DOHH2 (cell line): ENCODE data around the gene GPX4.

Experiments used
- H3F3A ChIP-seq: fragments of 200-600 bp; sonication (generic), shearing (Covaris generic); 2 replicates; pipeline ENCODE4 v1.6.0; 2016; ENCODE audit warnings: antibody characterized with exemption, mild to moderate bottlenecking; ENCODE audit not compliant: control insufficient read depth, insufficient read depth
- H3K27ac ChIP-seq: fragments of 200-600 bp; sonication (generic); 2 replicates; pipeline ENCODE4 v1.5.1; 2014; ENCODE audit warnings: low read depth, mild to moderate bottlenecking, low read length, moderate library complexity
- H3K27me3 ChIP-seq: fragments of 200-600 bp; sonication (generic); 2 replicates; pipeline ENCODE4 v1.6.1; 2014; ENCODE audit warnings: mild to moderate bottlenecking, low read length, mixed read lengths; ENCODE audit not compliant: control insufficient read depth
- H3K36me3 ChIP-seq: fragments of 200-600 bp; sonication (generic); 2 replicates; pipeline ENCODE4 v1.6.1; 2014; ENCODE audit warnings: mild to moderate bottlenecking, low read length, moderate library complexity, mixed read lengths; ENCODE audit not compliant: control insufficient read depth
- H3K4me1 ChIP-seq: fragments of 200-600 bp; sonication (generic); 2 replicates; pipeline ENCODE4 v1.6.1; 2014; ENCODE audit warnings: mild to moderate bottlenecking, low read length, mixed read lengths; ENCODE audit not compliant: control insufficient read depth
- H3K4me2 ChIP-seq: fragments of 200-600 bp; sonication (generic); 2 replicates; pipeline ENCODE4 v1.6.0; 2014; ENCODE audit warnings: mild to moderate bottlenecking, low read length, moderate library complexity
- H3K4me3 ChIP-seq: fragments of 200-600 bp; sonication (generic); 2 replicates; pipeline ENCODE4 v1.5.1; 2014; ENCODE audit warnings: mild to moderate bottlenecking, low read length, mixed read lengths
- H3K79me2 ChIP-seq: fragments of 200-600 bp; sonication (generic); 2 replicates; pipeline ENCODE4 v1.6.1; 2014; ENCODE audit warnings: mild to moderate bottlenecking, low read length, mixed read lengths; ENCODE audit not compliant: control insufficient read depth
- H3K9me2 ChIP-seq: fragments of 200-600 bp; sonication (generic); replicated peaks from 2 replicates; pipeline ENCODE4 v1.6.1; 2014; ENCODE audit warnings: mild to moderate bottlenecking, low read length, mixed read lengths; ENCODE audit not compliant: control insufficient read depth
- H3K9me3 ChIP-seq: fragments of 200-600 bp; sonication (generic); 2 replicates; pipeline ENCODE4 v1.6.1; 2014; ENCODE audit warnings: antibody characterized with exemption, low read length, mixed read lengths; ENCODE audit not compliant: control insufficient read depth, insufficient read depth
- H4K20me1 ChIP-seq: fragments of 200-600 bp; sonication (generic); 2 replicates; pipeline ENCODE4 v1.6.0; 2014; ENCODE audit warnings: low read depth, mild to moderate bottlenecking, antibody characterized with exemption, low read length, moderate library complexity; ENCODE audit not compliant: control insufficient read depth, insufficient read depth
- EZH2phosphoT487 ChIP-seq: fragments of 200-600 bp; sonication (generic); IDR thresholded peaks from 2 replicates; pipeline ENCODE4 v1.6.1; 2017; ENCODE audit warnings: borderline replicate concordance, mild to moderate bottlenecking, antibody characterized with exemption, low read length, moderate library complexity, mixed read lengths
- TF ChIP-seq, protein P1 (sequence below): fragments of 200-600 bp; sonication (generic); IDR thresholded peaks from one replicate; pipeline ENCODE4 v1.5.1; 2014; ENCODE audit warnings: antibody characterized with exemption, mild to moderate bottlenecking, low read depth, low read length; ENCODE audit not compliant: poor library complexity, severe bottlenecking

The GPX4 gene

GRCh38 chr19:1093811-1094553 is 9.8 kb upstream of the GPX4 start:
- Histone ChIP-seq H3K79me2 (peaks cover 43% of the 10 kb centered on the region), H3K27ac (no peak overlapping the region), H3K27me3 (no peaks in the 10 kb centered on the region), H3K4me1 (peaks cover 33% of the 10 kb centered on the region), H4K20me1 (peaks cover 15% of the 10 kb centered on the region), H3K9me3 (no peaks in the 10 kb centered on the region), H3K36me3 (peaks cover 48% of the 10 kb centered on the region), H3K4me3 (peak overlapping the region; percentile 79), H3F3A (peaks cover 7% of the 10 kb centered on the region; the same call in 1 of the 2 replicates), H3K9me2 (no peaks in the 10 kb centered on the region), H3K4me2 (peak overlapping the region; percentile 72)
- TF ChIP-seq EZH2phosphoT487, result no peak
- TF ChIP-seq, protein P1, sequence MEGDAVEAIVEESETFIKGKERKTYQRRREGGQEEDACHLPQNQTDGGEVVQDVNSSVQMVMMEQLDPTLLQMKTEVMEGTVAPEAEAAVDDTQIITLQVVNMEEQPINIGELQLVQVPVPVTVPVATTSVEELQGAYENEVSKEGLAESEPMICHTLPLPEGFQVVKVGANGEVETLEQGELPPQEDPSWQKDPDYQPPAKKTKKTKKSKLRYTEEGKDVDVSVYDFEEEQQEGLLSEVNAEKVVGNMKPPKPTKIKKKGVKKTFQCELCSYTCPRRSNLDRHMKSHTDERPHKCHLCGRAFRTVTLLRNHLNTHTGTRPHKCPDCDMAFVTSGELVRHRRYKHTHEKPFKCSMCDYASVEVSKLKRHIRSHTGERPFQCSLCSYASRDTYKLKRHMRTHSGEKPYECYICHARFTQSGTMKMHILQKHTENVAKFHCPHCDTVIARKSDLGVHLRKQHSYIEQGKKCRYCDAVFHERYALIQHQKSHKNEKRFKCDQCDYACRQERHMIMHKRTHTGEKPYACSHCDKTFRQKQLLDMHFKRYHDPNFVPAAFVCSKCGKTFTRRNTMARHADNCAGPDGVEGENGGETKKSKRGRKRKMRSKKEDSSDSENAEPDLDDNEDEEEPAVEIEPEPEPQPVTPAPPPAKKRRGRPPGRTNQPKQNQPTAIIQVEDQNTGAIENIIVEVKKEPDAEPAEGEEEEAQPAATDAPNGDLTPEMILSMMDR, result no peak

GRCh38 chr19:1094655-1094977 is 9.2 kb upstream of the GPX4 start:
- H4K20me1 ChIP-seq, result peaks cover 15% of the 10 kb centered on the region
- H3K27ac ChIP-seq, result no peak overlapping the region
- H3K79me2 ChIP-seq, result peaks cover 43% of the 10 kb centered on the region
- peaks cover 26% of the 10 kb centered on the region for H3K4me1 ChIP-seq
- no peaks in the 10 kb centered on the region for H3K9me3 ChIP-seq
- H3K4me2 ChIP-seq, result peak overlapping the region; percentile 72
- peak overlapping the region; percentile 79 for H3K4me3 ChIP-seq
- peaks cover 7% of the 10 kb centered on the region; the same call in 1 of the 2 replicates for H3F3A ChIP-seq
- TF ChIP-seq, protein P1, result no peak
- TF ChIP-seq EZH2phosphoT487, result no peak
- H3K36me3 ChIP-seq, result peaks cover 42% of the 10 kb centered on the region
- H3K27me3 ChIP-seq, result no peaks in the 10 kb centered on the region
- no peaks in the 10 kb centered on the region for H3K9me2 ChIP-seq

DNA sequence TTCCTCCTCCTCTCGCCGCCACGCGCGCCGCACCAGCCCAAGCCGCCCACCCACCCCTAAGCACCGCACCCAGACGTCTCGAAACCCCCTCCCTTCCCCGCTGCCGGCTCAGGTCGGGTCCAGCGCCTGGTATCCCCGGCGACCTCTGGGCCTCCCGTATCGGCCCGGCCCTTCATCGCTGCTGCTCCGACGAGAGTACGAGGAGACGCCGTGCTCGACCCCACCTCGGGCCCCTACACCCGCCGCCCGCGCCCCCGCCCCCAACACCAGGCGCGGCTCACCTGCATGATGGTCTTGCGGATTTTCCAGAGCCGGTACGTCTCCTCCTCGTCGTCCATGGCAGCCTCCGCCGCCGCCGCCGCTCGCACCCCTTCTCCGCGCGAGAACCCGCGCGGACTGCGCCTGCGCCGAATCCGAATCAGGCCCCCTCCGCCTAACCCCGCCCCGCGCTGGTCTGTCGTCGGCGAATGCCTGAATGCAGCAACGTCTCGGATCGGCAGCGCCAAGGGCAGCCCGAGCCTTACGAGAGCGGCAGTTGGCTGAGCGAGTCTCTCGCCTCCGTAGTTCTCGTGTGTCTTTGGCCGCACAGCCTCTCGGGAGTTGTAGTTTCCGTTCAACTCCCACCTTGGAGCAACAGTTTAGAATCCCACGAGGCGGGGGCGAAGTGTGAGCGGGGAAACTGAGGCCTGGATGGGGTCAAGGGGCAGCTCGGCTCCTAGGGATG is 8.7 kb upstream of the GPX4 start, which contains the start of gene POLR2E:
Gene POLR2E (minus strand): TSS at position 398 of the 724 bp plus-strand sequence. CDS start 60 bp downstream, at position 338.
- Histone ChIP-seq H3K36me3 (peaks cover 40% of the 10 kb centered on the region), H3K4me2 (peak within 1 kb of the TSS; percentile 72), H3K9me2 (no peaks in the 10 kb centered on the region), H3K79me2 (peaks cover 43% of the 10 kb centered on the region), H3K4me3 (peak within 1 kb of the TSS; percentile 79), H3K4me1 (peaks cover 24% of the 10 kb centered on the region), H3K9me3 (no peaks in the 10 kb centered on the region), H4K20me1 (peaks cover 15% of the 10 kb centered on the region), H3K27me3 (no peaks in the 10 kb centered on the region), H3K27ac (peak within 1 kb of the TSS; percentile 52), H3F3A (peaks cover 7% of the 10 kb centered on the region; the same call in 1 of the 2 replicates)
- no peak for TF ChIP-seq EZH2phosphoT487
- TF ChIP-seq, protein P1, result no peak
